Stimulated activated memory B cell treated with anti-CD40 and anti-IgM and Interleukin-4, amounts not matched to agents 10 μg/mL and 1 μg/mL and 100 μg/mL, for 72 hours (primary cell): ENCODE results near the gene COA1.
"Not testable (repeated sequence)": the region's sequence is repeated elsewhere in the genome, so short reads cannot be mapped to it uniquely, and the experiment has no call there.

ENCODE experiments used
- ATAC-seq: fragments of 150-1000 bp; cut with Tn5 transposase; 2 replicates; pipeline ENCODE4 v1.10.0; 2021
- H3K27ac Mint-ChIP-seq: one replicate; pipeline ENCODE4 v1.8.0; 2022; ENCODE audit warnings: mild to moderate bottlenecking, mixed read lengths
- H3K27me3 Mint-ChIP-seq: one replicate; pipeline ENCODE4 v1.8.0; 2022; ENCODE audit warnings: mixed read lengths
- H3K36me3 Mint-ChIP-seq: one replicate; pipeline ENCODE4 v1.8.0; 2022; ENCODE audit warnings: mixed read lengths
- H3K4me1 Mint-ChIP-seq: one replicate; pipeline ENCODE4 v1.8.0; 2022; ENCODE audit warnings: mixed read lengths
- H3K4me3 Mint-ChIP-seq: one replicate; pipeline ENCODE4 v1.8.0; 2022; ENCODE audit warnings: mild to moderate bottlenecking, moderate library complexity, mixed read lengths
- H3K9me3 Mint-ChIP-seq: one replicate; pipeline ENCODE4 v1.8.0; 2022; ENCODE audit warnings: mixed read lengths

COA1 gene

GRCh38 chr7:43627798-43628197 lies 101.5 kb downstream of the COA1 start:
- H3K27me3 Mint-ChIP-seq, H3K4me3 Mint-ChIP-seq, H3K9me3 Mint-ChIP-seq, H3K27ac Mint-ChIP-seq, ATAC-seq: not testable (repeated sequence)
- Mint-ChIP-seq H3K4me1 (peaks cover 71% of the 10 kb centered on the region), H3K36me3 (peaks cover 75% of the 10 kb centered on the region)

- H3K4me1 Mint-ChIP-seq: peaks cover 75% of the 10 kb centered on the region
Measured at GRCh38 chr7:43626695-43627094, 102.6 kb downstream of the COA1 start.

GRCh38 chr7:43625980-43626379 lies 103.3 kb downstream of the COA1 start:
- Mint-ChIP-seq H3K4me3 (no peak overlapping the region), H3K27me3 (no peaks in the 10 kb centered on the region), H3K9me3 (no peaks in the 10 kb centered on the region), H3K4me1 (peaks cover 74% of the 10 kb centered on the region), H3K36me3 (peaks cover 74% of the 10 kb centered on the region), H3K27ac (peak overlapping the region; percentile 51)
- ATAC-seq: peak; percentile 69

More at GRCh38 chr7:43626695-43627094, 102.6 kb downstream of the COA1 start:
- Mint-ChIP-seq H3K27me3 (no peaks in the 10 kb centered on the region), H3K36me3 (peaks cover 75% of the 10 kb centered on the region), H3K4me3 (no peak overlapping the region), H3K27ac (peak overlapping the region; percentile 51), H3K9me3 (no peaks in the 10 kb centered on the region)
- ATAC-seq: no peak

- peak overlapping the region; percentile 21 for H3K4me3 Mint-ChIP-seq
Measured at GRCh38 chr7:43625453-43625852, 103.9 kb downstream of the COA1 start.

GRCh38 chr7:43624156-43624555 lies 105.2 kb downstream of the COA1 start:
- peaks cover 70% of the 10 kb centered on the region for H3K36me3 Mint-ChIP-seq
- H3K27ac Mint-ChIP-seq: peak overlapping the region; percentile 51
- ATAC-seq: no peak
- H3K4me1 Mint-ChIP-seq: peaks cover 65% of the 10 kb centered on the region
- H3K4me3 Mint-ChIP-seq: no peak overlapping the region
- no peaks in the 10 kb centered on the region for H3K9me3 Mint-ChIP-seq
- H3K27me3 Mint-ChIP-seq: no peaks in the 10 kb centered on the region

More at GRCh38 chr7:43625453-43625852, 103.9 kb downstream of the COA1 start:
- H3K4me1 Mint-ChIP-seq: peaks cover 68% of the 10 kb centered on the region
- H3K27ac Mint-ChIP-seq: peak overlapping the region; percentile 51
- ATAC-seq: peak; percentile 85
- no peaks in the 10 kb centered on the region for H3K9me3 Mint-ChIP-seq
- peaks cover 74% of the 10 kb centered on the region for H3K36me3 Mint-ChIP-seq
- no peaks in the 10 kb centered on the region for H3K27me3 Mint-ChIP-seq

- peaks cover 47% of the 10 kb centered on the region for H3K36me3 Mint-ChIP-seq
- peaks cover 48% of the 10 kb centered on the region for H3K4me1 Mint-ChIP-seq
- no peaks in the 10 kb centered on the region for H3K27me3 Mint-ChIP-seq
- peak; percentile 57 for ATAC-seq
- no peak overlapping the region for H3K4me3 Mint-ChIP-seq
- H3K9me3 Mint-ChIP-seq: no peaks in the 10 kb centered on the region
- H3K27ac Mint-ChIP-seq: no peak overlapping the region
Measured at GRCh38 chr7:43621729-43622448, 107.4 kb downstream of the COA1 start.

- Mint-ChIP-seq H3K27ac (no peak overlapping the region), H3K36me3 (peaks cover 45% of the 10 kb centered on the region), H3K4me1 (peaks cover 33% of the 10 kb centered on the region), H3K4me3 (no peak overlapping the region), H3K9me3 (no peaks in the 10 kb centered on the region), H3K27me3 (no peaks in the 10 kb centered on the region)
- ATAC-seq: no peak
Measured at GRCh38 chr7:43619213-43620012, 109.9 kb downstream of the COA1 start.

GRCh38 chr7:43618073-43618472 lies 111.2 kb downstream of the COA1 start:
- H3K27me3 Mint-ChIP-seq: no peaks in the 10 kb centered on the region
- no peaks in the 10 kb centered on the region for H3K9me3 Mint-ChIP-seq
- no peak for ATAC-seq
- peaks cover 36% of the 10 kb centered on the region for H3K4me1 Mint-ChIP-seq
- no peak overlapping the region for H3K27ac Mint-ChIP-seq
- peaks cover 46% of the 10 kb centered on the region for H3K36me3 Mint-ChIP-seq
- H3K4me3 Mint-ChIP-seq: no peak overlapping the region

GRCh38 chr7:43616977-43617376 lies 112.3 kb downstream of the COA1 start:
- no peak overlapping the region for H3K27ac Mint-ChIP-seq
- peaks cover 45% of the 10 kb centered on the region for H3K36me3 Mint-ChIP-seq
- no peak for ATAC-seq
- H3K9me3 Mint-ChIP-seq: no peaks in the 10 kb centered on the region
- peaks cover 36% of the 10 kb centered on the region for H3K4me1 Mint-ChIP-seq
- no peaks in the 10 kb centered on the region for H3K27me3 Mint-ChIP-seq
- H3K4me3 Mint-ChIP-seq: no peak overlapping the region

- ATAC-seq: no peak
- H3K27ac Mint-ChIP-seq: peak overlapping the region; percentile 49
- H3K27me3 Mint-ChIP-seq: no peaks in the 10 kb centered on the region
- peaks cover 40% of the 10 kb centered on the region for H3K36me3 Mint-ChIP-seq
- H3K4me1 Mint-ChIP-seq: peaks cover 34% of the 10 kb centered on the region
- H3K9me3 Mint-ChIP-seq: no peaks in the 10 kb centered on the region
- no peak overlapping the region for H3K4me3 Mint-ChIP-seq
Measured at GRCh38 chr7:43615558-43616145, 113.7 kb downstream of the COA1 start.

GRCh38 chr7:43612599-43613589 lies 116.4 kb downstream of the COA1 start:
- Mint-ChIP-seq H3K4me3 (peak overlapping the region; percentile 2), H3K27me3 (no peaks in the 10 kb centered on the region), H3K9me3 (no peaks in the 10 kb centered on the region), H3K36me3 (peaks cover 58% of the 10 kb centered on the region), H3K27ac (peak overlapping the region; percentile 56), H3K4me1 (peaks cover 44% of the 10 kb centered on the region)
- peak; percentile 60 for ATAC-seq

GRCh38 chr7:43612128-43612527 lies 117.2 kb downstream of the COA1 start:
- peak overlapping the region; percentile 56 for H3K27ac Mint-ChIP-seq
- no peak overlapping the region for H3K4me3 Mint-ChIP-seq
- H3K36me3 Mint-ChIP-seq: peaks cover 58% of the 10 kb centered on the region
- H3K27me3 Mint-ChIP-seq: no peaks in the 10 kb centered on the region
- peaks cover 44% of the 10 kb centered on the region for H3K4me1 Mint-ChIP-seq
- no peaks in the 10 kb centered on the region for H3K9me3 Mint-ChIP-seq
- no peak for ATAC-seq

- H3K4me1 Mint-ChIP-seq: peaks cover 55% of the 10 kb centered on the region
- H3K9me3 Mint-ChIP-seq: peaks cover 3% of the 10 kb centered on the region
- no peaks in the 10 kb centered on the region for H3K27me3 Mint-ChIP-seq
- H3K27ac Mint-ChIP-seq: peak overlapping the region; percentile 4
- no peak for ATAC-seq
- H3K4me3 Mint-ChIP-seq: no peak overlapping the region
- H3K36me3 Mint-ChIP-seq: peaks cover 64% of the 10 kb centered on the region
Measured at GRCh38 chr7:43609097-43609496, 120.2 kb downstream of the COA1 start.

GRCh38 chr7:43604251-43604650 lies 125.1 kb downstream of the COA1 start:
- no peaks in the 10 kb centered on the region for H3K27me3 Mint-ChIP-seq
- ATAC-seq: no peak
- no peak overlapping the region for H3K27ac Mint-ChIP-seq
- H3K4me1 Mint-ChIP-seq: peaks cover 42% of the 10 kb centered on the region
- no peak overlapping the region for H3K4me3 Mint-ChIP-seq
- H3K36me3 Mint-ChIP-seq: peaks cover 43% of the 10 kb centered on the region
- H3K9me3 Mint-ChIP-seq: peaks cover 3% of the 10 kb centered on the region
